ENCODE results near the gene TSC22D1.

Gene TSC22D1

DNA sequence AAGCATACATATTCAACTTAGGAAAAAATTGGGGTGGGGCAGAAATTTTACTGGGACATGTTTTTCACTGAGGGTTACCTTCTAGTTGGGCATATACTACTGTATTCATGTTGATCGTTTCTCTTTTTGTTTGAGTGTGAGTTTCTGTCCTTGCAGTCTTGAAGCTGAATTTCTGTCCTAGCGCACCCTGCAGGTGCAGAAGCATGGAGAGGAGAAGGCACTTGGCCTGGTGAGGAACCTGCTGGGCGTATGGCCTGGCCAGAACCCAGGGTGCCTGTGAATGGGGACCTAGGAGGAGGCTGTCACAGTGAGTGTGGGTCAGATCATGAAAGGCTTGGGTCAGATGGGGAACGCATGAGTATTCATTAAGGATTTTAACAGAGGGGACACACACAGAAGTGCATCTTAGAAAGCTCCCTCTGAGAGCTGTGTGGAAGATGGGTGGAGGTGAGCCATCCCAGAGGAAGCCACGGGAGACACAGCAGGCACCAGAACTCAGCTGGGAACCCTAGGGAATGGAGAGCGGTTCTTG, 165.7 kb downstream of the TSC22D1 start:
- no peak for DNase-seq (ENCODE audit: low read depth in 3 of 3, low spot score in 1 of 3)

- DNase-seq (ENCODE audit: low read depth in 3 of 3, low spot score in 1 of 3): no peak
Measured at GRCh38 chr13:44409595-44409994, 166.5 kb downstream of the TSC22D1 start.

GRCh38 chr13:44407891-44408290, 168.2 kb downstream of the TSC22D1 start:
- no peak for DNase-seq (ENCODE audit: low read depth in 3 of 3, low spot score in 1 of 3)

- no peak for DNase-seq (ENCODE audit: low read depth in 3 of 3, low spot score in 1 of 3)
Measured at GRCh38 chr13:44407379-44407778, 168.8 kb downstream of the TSC22D1 start.

GRCh38 chr13:44406617-44407016, 169.5 kb downstream of the TSC22D1 start:
- no peak for DNase-seq (ENCODE audit: low read depth in 3 of 3, low spot score in 1 of 3)

DNA sequence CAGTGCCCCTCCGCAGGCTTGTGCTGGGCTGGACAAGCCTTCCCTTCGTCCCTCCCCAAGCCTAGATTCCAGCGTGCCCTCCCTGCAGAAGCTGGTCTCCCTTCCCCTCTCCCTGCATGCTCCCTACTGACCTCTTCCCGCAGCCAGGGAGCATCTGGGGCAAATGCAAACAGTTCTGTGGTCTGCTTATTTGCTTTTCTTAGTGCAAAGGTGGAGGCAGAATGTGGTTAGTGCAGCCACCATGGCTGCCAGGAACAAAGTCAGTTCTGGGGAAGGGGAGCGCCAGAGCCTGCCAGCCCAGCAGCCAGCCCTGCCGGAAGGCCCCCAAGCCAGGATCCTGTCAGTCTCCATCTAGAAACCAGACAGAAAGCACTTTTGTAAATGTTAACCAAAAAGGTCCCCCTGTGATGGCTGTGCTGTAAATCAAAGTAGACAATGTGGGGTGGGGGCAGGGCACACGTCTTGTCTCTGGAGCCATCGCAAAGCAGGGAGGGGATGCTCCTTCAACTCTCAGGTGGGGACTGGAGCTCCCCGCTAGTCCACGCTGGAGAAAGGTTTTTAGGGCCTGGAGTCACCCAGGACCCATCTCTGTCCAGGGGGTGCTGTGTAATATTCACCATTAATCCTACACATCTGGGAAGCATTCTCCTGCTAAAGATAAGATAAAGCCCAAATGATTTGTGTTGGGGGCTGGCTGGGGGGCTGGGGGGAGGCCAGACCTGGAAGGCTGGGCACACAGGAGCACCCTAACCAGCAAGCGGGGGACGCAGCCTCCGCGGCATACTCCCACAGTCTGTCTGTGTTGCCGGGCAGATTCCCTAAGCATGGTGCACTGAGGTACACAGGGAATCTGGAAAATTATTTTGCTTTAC, 171.6 kb downstream of the TSC22D1 start:
- no peak for DNase-seq (ENCODE audit: low read depth in 3 of 3, low spot score in 1 of 3)

- DNase-seq (ENCODE audit: low read depth in 3 of 3, low spot score in 1 of 3): no peak
Measured at GRCh38 chr13:44403461-44404056, 172.6 kb downstream of the TSC22D1 start.

- no peak for DNase-seq (ENCODE audit: low read depth in 3 of 3, low spot score in 1 of 3)
Measured at GRCh38 chr13:44402899-44403445, 173.2 kb downstream of the TSC22D1 start.

DNA sequence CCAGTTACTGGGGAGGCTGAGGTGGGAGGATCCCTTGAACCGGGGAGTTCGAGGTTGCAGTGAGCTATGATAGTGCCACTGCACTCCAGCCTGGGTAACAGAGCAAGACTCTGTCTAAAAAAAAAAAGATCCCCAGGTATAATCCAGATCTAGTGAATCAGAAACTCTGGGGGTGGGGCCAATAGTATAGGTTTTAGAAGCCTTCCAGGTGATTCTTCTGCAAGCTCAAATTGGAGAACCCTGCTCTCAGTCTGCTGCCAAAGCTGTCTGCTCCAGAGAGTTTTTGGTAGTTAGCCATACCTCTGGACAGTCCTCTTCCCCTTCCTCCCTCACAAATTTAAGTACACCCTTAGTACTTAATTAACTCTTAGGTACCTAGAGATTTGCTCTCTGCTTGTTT, 174.6 kb downstream of the TSC22D1 start:
- no peak for DNase-seq (ENCODE audit: low read depth in 3 of 3, low spot score in 1 of 3)

- no peak for DNase-seq (ENCODE audit: low read depth in 3 of 3, low spot score in 1 of 3)
Measured at GRCh38 chr13:44400736-44401135, 175.4 kb downstream of the TSC22D1 start.

DNA sequence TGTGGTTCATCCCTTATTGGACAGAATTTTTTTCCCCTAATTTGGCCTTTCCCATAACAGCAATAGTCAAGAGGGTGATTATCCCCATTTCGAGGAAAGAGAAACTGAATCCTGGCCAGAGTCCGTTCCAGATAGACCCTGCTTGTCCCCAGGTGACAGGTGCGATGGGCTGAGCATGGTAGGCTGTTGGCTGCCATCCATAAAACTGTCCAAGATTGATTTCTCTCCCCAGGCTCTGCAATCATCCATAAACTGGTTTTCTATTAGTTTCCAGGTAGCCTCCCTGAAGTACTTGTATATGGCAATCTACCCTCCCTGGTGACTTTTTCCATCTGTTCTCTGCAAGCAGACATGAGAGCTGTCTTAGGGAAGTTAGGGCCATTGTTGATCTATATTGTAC, 177.1 kb downstream of the TSC22D1 start:
- DNase-seq (ENCODE audit: low read depth in 3 of 3, low spot score in 1 of 3): no peak

GRCh38 chr13:44398606-44399005, 177.5 kb downstream of the TSC22D1 start:
- no peak for DNase-seq (ENCODE audit: low read depth in 3 of 3, low spot score in 1 of 3)

DNA sequence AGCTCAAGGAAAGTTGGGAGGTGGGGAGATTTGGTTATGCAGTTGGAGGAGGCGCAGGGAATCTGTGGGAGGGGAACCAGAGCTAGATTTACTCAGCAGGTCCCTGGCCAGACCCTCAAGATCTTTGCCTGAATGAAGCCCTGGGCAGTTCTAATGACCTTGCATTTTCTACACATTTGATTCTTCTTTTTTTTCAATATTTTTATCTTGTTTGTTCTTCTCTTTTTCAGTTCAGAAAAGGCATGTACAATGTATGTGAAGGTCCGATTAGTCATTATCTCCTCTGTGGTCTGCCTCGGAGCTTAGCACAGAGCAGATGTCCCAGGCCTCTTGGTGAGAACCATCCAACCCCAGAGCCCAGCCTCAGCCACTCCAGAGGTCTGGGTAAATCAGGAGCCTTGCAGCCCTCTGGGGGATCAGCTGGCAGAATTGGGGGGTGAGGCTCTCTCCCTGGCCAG, 178.3 kb downstream of the TSC22D1 start:
- DNase-seq (ENCODE audit: low read depth in 3 of 3, low spot score in 1 of 3): no peak

- DNase-seq (ENCODE audit: low read depth in 3 of 3, low spot score in 1 of 3): no peak
Measured at GRCh38 chr13:44396701-44397580, 179.2 kb downstream of the TSC22D1 start.

GRCh38 chr13:44395976-44396694, 180.0 kb downstream of the TSC22D1 start:
- DNase-seq (ENCODE audit: low read depth in 3 of 3, low spot score in 1 of 3): no peak

GRCh38 chr13:44394658-44395057, 181.5 kb downstream of the TSC22D1 start:
- no peak for DNase-seq (ENCODE audit: low read depth in 3 of 3, low spot score in 1 of 3)

DNA sequence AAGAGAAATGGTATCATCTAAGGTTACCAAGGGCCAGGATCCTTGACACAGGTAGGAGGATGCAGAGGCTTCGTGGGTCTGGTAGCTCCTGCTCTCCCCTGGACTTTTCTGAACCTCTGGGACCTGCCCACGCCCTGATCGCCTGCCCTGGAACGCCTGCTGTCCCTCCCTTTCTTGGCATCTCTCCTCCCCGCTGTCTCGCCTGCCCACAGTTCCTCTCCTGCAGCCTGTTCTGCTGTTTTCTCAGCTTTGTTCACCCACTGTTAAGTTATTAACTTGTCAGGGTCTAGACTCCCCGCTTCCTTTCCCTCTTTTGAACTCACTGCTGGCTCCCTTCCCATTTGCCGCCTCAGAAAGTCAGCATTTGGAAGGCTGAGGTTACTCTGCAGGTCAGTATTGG, 182.7 kb downstream of the TSC22D1 start:
- no peak for DNase-seq (ENCODE audit: low read depth in 3 of 3, low spot score in 1 of 3)

DNA sequence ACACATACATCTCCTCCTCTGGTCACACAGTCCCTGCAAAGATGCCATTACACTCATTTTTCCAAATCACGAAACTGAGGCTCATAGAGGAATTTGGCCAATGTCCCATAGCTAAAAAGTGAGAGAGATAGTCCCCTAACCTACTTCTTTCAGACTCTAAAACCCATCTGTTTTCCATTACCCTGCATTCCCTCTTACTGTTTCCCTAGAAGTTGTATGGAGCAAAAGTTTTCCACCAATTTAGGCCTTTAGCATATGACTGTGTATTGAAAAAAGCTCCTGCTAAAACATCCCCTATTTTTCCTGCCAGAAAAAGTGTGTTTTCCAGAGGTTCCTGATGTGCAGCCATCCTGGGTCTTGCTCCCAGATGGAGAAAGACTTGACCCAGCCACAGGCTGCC, 186.3 kb downstream of the TSC22D1 start:
- DNase-seq (ENCODE audit: low read depth in 3 of 3, low spot score in 1 of 3): no peak

DNA sequence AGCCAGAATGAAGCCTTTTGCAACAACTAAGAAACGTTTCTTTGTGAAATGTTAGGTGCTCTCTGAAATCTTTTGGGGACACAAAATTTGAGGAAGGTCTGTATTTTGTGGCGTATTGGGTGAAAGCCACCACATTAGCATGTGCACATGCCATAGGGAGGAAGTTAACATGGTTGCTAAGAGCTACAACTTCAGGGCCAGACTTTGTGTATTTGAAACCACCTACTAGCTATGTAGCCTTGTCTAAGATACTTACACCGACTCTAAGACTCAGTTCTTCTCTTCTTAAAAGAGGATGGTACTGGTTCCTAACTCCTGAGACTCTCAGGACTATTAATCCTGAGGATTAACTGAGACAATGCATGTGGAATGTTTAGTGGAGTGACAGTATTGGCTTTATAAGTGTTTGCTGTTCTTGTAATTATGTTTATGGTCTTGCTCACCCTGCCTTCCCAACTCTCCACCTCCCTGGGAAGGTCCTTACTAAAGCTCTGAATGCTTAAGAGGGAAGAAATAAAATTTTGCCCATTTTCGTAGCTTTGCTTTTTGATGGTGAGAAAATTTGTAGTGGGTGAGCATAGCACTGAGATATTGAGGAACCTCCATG, 187.0 kb downstream of the TSC22D1 start:
- DNase-seq (ENCODE audit: low read depth in 3 of 3, low spot score in 1 of 3): no peak

DNA sequence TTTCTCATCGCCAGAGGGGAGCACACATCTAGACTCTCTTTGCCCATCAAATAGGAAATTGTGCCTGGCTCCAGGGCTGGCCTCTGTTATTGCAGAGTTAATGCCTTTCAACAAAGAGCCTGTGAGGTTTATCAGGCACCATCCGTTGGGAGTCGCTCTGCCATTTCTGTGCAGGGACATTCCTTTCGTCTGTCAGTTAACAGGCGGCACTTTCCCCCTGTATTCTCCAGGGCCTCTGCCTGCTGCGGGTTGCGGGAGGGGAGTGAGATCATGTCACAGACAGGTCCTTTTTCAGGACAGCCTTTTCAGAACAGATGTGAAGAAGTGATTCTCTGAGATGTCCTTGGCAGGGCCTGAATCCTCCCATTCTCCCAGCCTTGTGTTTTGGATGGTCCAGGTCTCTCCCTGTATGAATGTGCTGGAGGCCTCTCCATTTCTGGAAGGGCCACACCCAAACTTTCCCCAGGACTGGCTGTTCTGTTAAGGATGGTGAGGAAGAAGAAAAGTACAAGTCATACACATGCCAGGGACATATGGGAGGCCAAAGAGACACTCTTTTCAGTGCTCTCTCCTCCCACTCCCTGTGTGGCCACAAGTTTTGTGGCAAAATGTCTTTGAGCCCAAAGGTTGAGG, 187.6 kb downstream of the TSC22D1 start:
- no peak for DNase-seq (ENCODE audit: low read depth in 3 of 3, low spot score in 1 of 3)
